Stimulated activated CD8-positive, alpha-beta memory T cell treated with anti-CD3 and anti-CD28 coated beads, Interleukin-7, amount 100 ng/mL, for 4 hours (primary cell): ENCODE measurements around the gene MMAB.
"Not testable (repeated sequence)": the region's sequence is repeated elsewhere in the genome, so short reads cannot be mapped to it uniquely, and the experiment has no call there.

Experiments used
- DNase-seq, 2 donors: peaks; one replicate each; pipeline ENCODE4 v3.0.0-alpha.2; 2020; ENCODE audit warnings: low read depth in 2 of 2

The MMAB gene

GRCh38 chr12:109602132-109602531 lies 28.8 kb upstream of the MMAB start:
- not testable (repeated sequence) for DNase-seq

GRCh38 chr12:109601557-109601956 lies 28.3 kb upstream of the MMAB start:
- no peak for DNase-seq

- DNase-seq, result no peak
Measured at GRCh38 chr12:109600995-109601394, 27.7 kb upstream of the MMAB start.

GRCh38 chr12:109600481-109600880 lies 27.2 kb upstream of the MMAB start:
- DNase-seq, result no peak

- DNase-seq, result no peak
Measured at GRCh38 chr12:109599087-109599486, 25.8 kb upstream of the MMAB start.

GRCh38 chr12:109598428-109598854 lies 25.1 kb upstream of the MMAB start:
- DNase-seq, result no peak

GRCh38 chr12:109597795-109598427 lies 24.6 kb upstream of the MMAB start:
- DNase-seq, result peak; percentile 17 to 45

GRCh38 chr12:109597414-109597794 lies 24.1 kb upstream of the MMAB start:
- DNase-seq, result no peak

- no peak for DNase-seq
Measured at GRCh38 chr12:109596418-109597244, 23.3 kb upstream of the MMAB start.

- DNase-seq, result no peak
Measured at GRCh38 chr12:109595321-109595902, 22.1 kb upstream of the MMAB start.

- no peak for DNase-seq
Measured at GRCh38 chr12:109594556-109595317, 21.4 kb upstream of the MMAB start.

GRCh38 chr12:109592905-109593272 lies 19.6 kb upstream of the MMAB start:
- DNase-seq, result no peak

- DNase-seq, result no peak
Measured at GRCh38 chr12:109592195-109592904, 19.0 kb upstream of the MMAB start.

GRCh38 chr12:109591041-109591440 lies 17.7 kb upstream of the MMAB start:
- no peak for DNase-seq

GRCh38 chr12:109590566-109590965 lies 17.3 kb upstream of the MMAB start:
- DNase-seq, result no peak

GRCh38 chr12:109589691-109590245 lies 16.5 kb upstream of the MMAB start:
- no peak for DNase-seq

GRCh38 chr12:109589240-109589590 lies 15.9 kb upstream of the MMAB start:
- no peak for DNase-seq

GRCh38 chr12:109588461-109589239 lies 15.3 kb upstream of the MMAB start:
- DNase-seq, result no peak

- DNase-seq, result no peak
Measured at GRCh38 chr12:109587921-109588320, 14.6 kb upstream of the MMAB start.
